ENCODE measurements around the gene PSMC3IP. TPM values are rescaled to one million over a fixed set of nuclear protein-coding genes. Genes with fewer than 3 reads are reported as not detected.

Gene PSMC3IP
- total and polyA plus RNA-seq, 2 donors (not counting 3 experiments of a cell fraction or from before 2014, with no cell fraction given) = 5.9 to 19.3 TPM

GRCh38 chr17:42527932-42528331 is 49.6 kb downstream of the PSMC3IP start:
- CTCF ChIA-PET = interaction anchor here (0.6 to 3.8 kb wide), 47 partner anchors 9 to 344 kb away, joined by 3 to 114 read pairs (median 5); partner anchors contain the start of genes CAVIN1, NAGLU, STAT3 and STAT5B
- no peak overlapping the region for H3K27ac ChIP-seq (ENCODE audit: insufficient read depth, low read depth, low read length)
- TF ChIP-seq MAX (IDR thresholded peaks at IDR 0.05; ENCODE audit: insufficient read depth, insufficient read length) (no peak), POLR2AphosphoS5 (IDR thresholded peaks at IDR 0.05; ENCODE audit: insufficient read depth, low read depth, low read length) (no peak), FOS (IDR thresholded peaks at IDR 0.05; ENCODE audit: borderline replicate concordance, insufficient read depth, low read length) (no peak), CTCF (IDR thresholded peaks at IDR 0.05; ENCODE audit: extremely low read depth in 1 of 2, insufficient read depth in 1 of 2, low read depth in 1 of 2, low read length in 2 of 2) (no peak), POLR2A (IDR thresholded peaks at IDR 0.05; ENCODE audit: low read depth, low read length) (no peak), MYC (IDR thresholded peaks at IDR 0.05; ENCODE audit: low read depth, low read length) (no peak), EZH2 (IDR thresholded peaks at IDR 0.05; ENCODE audit: borderline replicate concordance, low read depth, low read length, severe bottlenecking) (no peak), GATA2 (IDR thresholded peaks at IDR 0.05; ENCODE audit: insufficient read depth, insufficient read length, low read depth, low read length) (no peak), JUN (IDR thresholded peaks at IDR 0.05; ENCODE audit: borderline replicate concordance, insufficient read depth, insufficient read length, low read depth) (no peak)
- H3K36me3 ChIP-seq (ENCODE audit: control insufficient read depth in 2 of 2, extremely low read depth in 1 of 2, insufficient read depth in 2 of 2, low read length in 2 of 2) = no peaks in the 10 kb centered on the region
- no peaks in the 10 kb centered on the region for H3K27me3 ChIP-seq (ENCODE audit: control insufficient read depth in 2 of 2, insufficient read depth in 2 of 2, low read length in 2 of 2)
- H4K20me1 ChIP-seq (replicated peaks; ENCODE audit: control insufficient read depth, extremely low read depth, insufficient read depth, low read length) = no peaks in the 10 kb centered on the region
- H3K4me2 ChIP-seq (ENCODE audit: insufficient read depth, low read length) = no peak overlapping the region
- no peak overlapping the region for H3K4me3 ChIP-seq (replicated peaks in 1 of 3; ENCODE audit: insufficient read depth in 1 of 3, low read depth in 1 of 3, low read length in 3 of 3)
- H3K9me3 ChIP-seq (replicated peaks; ENCODE audit: control insufficient read depth, insufficient read depth, low read length) = no peaks in the 10 kb centered on the region
- BruUV-seq (replicated peaks) = no TSS peak
- dilution Hi-C loops (cut with MboI; ENCODE audit: extremely low pct_ligation_motif_present, low sequenced_read_pairs) = no loop called here
- peaks cover 12% of the 10 kb centered on the region for H3K4me1 ChIP-seq (ENCODE audit: control insufficient read depth, extremely low read depth, insufficient read depth, low read length)
- H3K79me2 ChIP-seq (ENCODE audit: control insufficient read depth, insufficient read depth, low read length) = no peaks in the 10 kb centered on the region
- intact Hi-C loops (cut with micrococcal nuclease) = loop anchor here (1.0 to 10.0 kb wide), 9 partner anchors 10 to 503 kb away; partner anchors contain the start of gene NKIRAS2
- H3K9ac ChIP-seq (replicated peaks; ENCODE audit: extremely low read depth, insufficient read depth, low read length) = no peak overlapping the region
- POLR2A ChIA-PET = interaction anchor here (0.6 to 1.1 kb wide), 4 partner anchors 10 to 306 kb away, joined by 3 to 6 read pairs (median 6); partner anchors contain the start of gene CAVIN1
- FAIRE-seq = no peak
- H2AFZ ChIP-seq (ENCODE audit: low read depth, low read length) = no peak overlapping the region
- no peak for DNase-seq (ENCODE audit: low read depth, low spot score)
- no peaks in the 10 kb centered on the region for H3K9me1 ChIP-seq (replicated peaks; ENCODE audit: control insufficient read depth, extremely low read depth, insufficient read depth, low read length)

Data from endothelial cell of umbilical vein (primary cell).